Measurements from ENCODE around the gene CGNL1. TPM values are rescaled to one million over a fixed set of nuclear protein-coding genes. Genes with fewer than 3 reads are reported as not detected.

The CGNL1 gene
- total RNA-seq, 1 experiment from 2014 or later = 34.6 TPM

DNA sequence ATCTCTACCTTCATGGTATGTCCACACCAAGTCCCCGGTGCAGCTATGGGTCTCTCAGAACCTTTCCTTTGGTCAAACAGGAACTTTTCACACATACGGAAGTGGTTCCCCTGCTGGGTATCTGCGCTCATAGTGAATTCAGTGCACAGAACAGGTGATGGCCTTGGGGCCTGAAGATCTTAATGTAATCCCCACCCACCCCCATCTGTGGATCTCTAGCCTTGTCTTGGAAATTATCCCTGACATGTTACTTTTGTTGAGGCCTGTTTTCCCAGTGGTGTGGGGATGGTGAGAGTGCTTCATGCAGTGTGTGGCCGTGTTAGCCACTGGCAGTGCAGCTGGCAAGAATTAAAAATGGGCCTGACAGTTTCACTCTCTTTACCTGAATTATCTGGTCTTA, 143.5 kb downstream of the CGNL1 start:
- Histone ChIP-seq H3K27me3 (ENCODE audit: insufficient read depth, low read length) (no peaks in the 10 kb centered on the region), H3K4ac (ENCODE audit: low read depth, low read length) (no peak overlapping the region), H2BK12ac (ENCODE audit: insufficient read length, low read depth, low read length) (no peak overlapping the region), H3K79me2 (ENCODE audit: insufficient read depth, low read length) (no peaks in the 10 kb centered on the region), H2BK20ac (ENCODE audit: low read depth, low read length, poor library complexity, severe bottlenecking) (no peak overlapping the region), H3K79me1 (ENCODE audit: insufficient read depth, low read depth, low read length, poor library complexity, severe bottlenecking) (no peaks in the 10 kb centered on the region), H3K14ac (ENCODE audit: insufficient read depth, low read length) (no peak overlapping the region), H2BK120ac (ENCODE audit: low read depth, low read length, poor library complexity, severe bottlenecking) (no peak overlapping the region), H3K23me2 (ENCODE audit: insufficient read length, low read depth, low read length, poor library complexity, severe bottlenecking) (no peaks in the 10 kb centered on the region), H2BK15ac (ENCODE audit: low read depth, low read length) (no peak overlapping the region), H3K4me2 (ENCODE audit: insufficient read depth, insufficient read length, low read length) (no peak overlapping the region), H3K18ac (ENCODE audit: insufficient read length, low read depth, low read length) (no peak overlapping the region), H4K5ac (ENCODE audit: insufficient read length, low read depth, low read length) (no peak overlapping the region), H4K91ac (ENCODE audit: insufficient read length, low read depth, low read length) (no peak overlapping the region), H3K4me1 (ENCODE audit: insufficient read depth, low read length) (no peaks in the 10 kb centered on the region), H3K9me3 (ENCODE audit: control insufficient read depth, low read depth, low read length) (no peaks in the 10 kb centered on the region), H3K27ac (ENCODE audit: insufficient read length, low read depth, low read length) (no peak overlapping the region), H3T11ph (ENCODE audit: low read length) (no peak overlapping the region), H4K20me1 (ENCODE audit: control insufficient read depth, insufficient read depth, insufficient read length) (no peaks in the 10 kb centered on the region), H3K9ac (ENCODE audit: extremely low read depth, insufficient read length, low read length) (no peak overlapping the region), H3K56ac (ENCODE audit: insufficient read length, low read depth, low read length) (no peak overlapping the region), H4K8ac (replicated peaks; ENCODE audit: insufficient read length, low read depth, low read length) (no peak overlapping the region), H2BK5ac (ENCODE audit: insufficient read length, low read length) (no peak overlapping the region), H2AFZ (ENCODE audit: low read length) (no peak overlapping the region), H2AK5ac (ENCODE audit: insufficient read length, low read length) (no peak overlapping the region), H3K23ac (ENCODE audit: insufficient read length, low read depth, low read length) (no peak overlapping the region)
- DNase-seq = no peak
- H3K9me3 Mint-ChIP-seq = no peaks in the 10 kb centered on the region
- H3K36me3 Mint-ChIP-seq (ENCODE audit: insufficient read depth in 1 of 3, low read depth in 3 of 3) = peaks cover 18 to 44% (median 42%) of the 10 kb centered on the region in 3 experiments
- H3K27ac Mint-ChIP-seq = no peak overlapping the region
- peaks cover 0 to 3% of the 10 kb centered on the region in 2 experiments; a peak in 1 of 4 replicates for H3K4me1 Mint-ChIP-seq
- no CpG with 5 or more reads among the region's 4 CpGs for WGBS (ENCODE audit: extremely low coverage, insufficient read length, low lambda C conversion rate)
- no peaks in the 10 kb centered on the region for H3K27me3 Mint-ChIP-seq (ENCODE audit: low read depth)
- TF ChIP-seq CTCF (conservative IDR thresholded peaks at IDR 0.05) = no peak
- no peak overlapping the region for H3K4me3 Mint-ChIP-seq
